Stomach (tissue), 4 donors: ENCODE data around the gene MRPS21.

Experiments used
- CTCF ChIP-seq, 7 experiments: fragments of 450-650 bp in 4 of 7; fragments of 200-600 bp in 3 of 7; sonication (generic) in 3 of 7; IDR thresholded peaks; one replicate each; pipeline ENCODE4 v1.5.1; 2016 to 2019; ENCODE audit warnings: antibody characterized with exemption in 7 of 7, control low read depth in 2 of 7, mild to moderate bottlenecking in 1 of 7
- POLR2A ChIP-seq, 4 donors: fragments of 450-650 bp; IDR thresholded peaks; one replicate each; pipeline ENCODE4 v1.6.1; 2016; ENCODE audit warnings: antibody characterized with exemption in 4 of 4, control low read depth in 2 of 4, mild to moderate bottlenecking in 1 of 4, moderate library complexity in 1 of 4
- POLR2AphosphoS5 ChIP-seq, 3 donors: sonication (generic); formaldehyde crosslinking; IDR thresholded peaks; one replicate each; pipeline ENCODE4 v1.6.1; 2016; ENCODE audit warnings: antibody characterized with exemption in 3 of 3

- TF ChIP-seq POLR2A (IDR thresholded peaks at IDR 0.05) (no peak), CTCF (IDR thresholded peaks at IDR 0.05) (peak in 1 of 7 experiments; percentile 5), POLR2AphosphoS5 (IDR thresholded peaks at IDR 0.05) (no peak)
Measured at GRCh38 chr1:150262388-150263320, 31.0 kb upstream of the MRPS21 start.
